Subcutaneous preadipocyte (primary cell): Measurements from ENCODE around the gene PDE4A. TPM values are rescaled to one million over a fixed set of nuclear protein-coding genes. Genes with fewer than 3 reads are reported as not detected.

Experiments used
- total RNA-seq: library from RNA; depleted of rRNA; stranded (reverse); fragments of >200 nt; gene quantifications from 2 replicates; pipeline ENCODE4 v1.2.3, GENCODE V29; 2012

PDE4A gene
- 5.1 and 6.1 TPM in 2 replicates for total RNA-seq

DNA sequence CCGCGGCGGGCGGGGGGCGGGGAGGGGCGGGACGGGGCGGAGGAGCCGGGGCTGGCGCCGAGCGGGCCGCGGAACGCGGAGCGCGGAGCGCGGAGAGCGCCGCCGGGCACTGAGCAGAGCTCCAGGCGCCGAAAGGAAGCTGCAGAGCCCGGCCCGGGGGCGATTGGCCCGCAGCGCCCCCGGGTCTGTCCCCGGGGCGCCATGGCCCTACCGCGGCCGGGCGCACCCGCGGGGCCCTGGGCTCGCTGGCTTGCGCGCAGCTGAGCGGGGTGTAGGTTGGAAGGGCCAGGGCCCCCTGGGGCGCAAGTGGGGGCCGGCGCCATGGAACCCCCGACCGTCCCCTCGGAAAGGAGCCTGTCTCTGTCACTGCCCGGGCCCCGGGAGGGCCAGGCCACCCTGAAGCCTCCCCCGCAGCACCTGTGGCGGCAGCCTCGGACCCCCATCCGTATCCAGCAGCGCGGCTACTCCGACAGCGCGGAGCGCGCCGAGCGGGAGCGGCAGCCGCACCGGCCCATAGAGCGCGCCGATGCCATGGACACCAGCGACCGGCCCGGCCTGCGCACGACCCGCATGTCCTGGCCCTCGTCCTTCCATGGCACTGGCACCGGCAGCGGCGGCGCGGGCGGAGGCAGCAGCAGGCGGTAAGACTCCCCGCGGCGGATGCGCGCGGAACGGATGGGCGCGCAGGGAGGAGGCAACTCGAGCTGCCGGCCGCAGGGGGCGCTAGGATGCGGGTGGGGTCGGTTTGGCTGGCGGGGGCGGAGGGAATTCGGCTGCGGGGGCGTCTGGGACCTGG is at the start of gene PDE4A:
Gene PDE4A (plus strand): TSS at position 95 of the 796 bp plus-strand sequence. CDS start 227 bp downstream, at position 322.

DNA sequence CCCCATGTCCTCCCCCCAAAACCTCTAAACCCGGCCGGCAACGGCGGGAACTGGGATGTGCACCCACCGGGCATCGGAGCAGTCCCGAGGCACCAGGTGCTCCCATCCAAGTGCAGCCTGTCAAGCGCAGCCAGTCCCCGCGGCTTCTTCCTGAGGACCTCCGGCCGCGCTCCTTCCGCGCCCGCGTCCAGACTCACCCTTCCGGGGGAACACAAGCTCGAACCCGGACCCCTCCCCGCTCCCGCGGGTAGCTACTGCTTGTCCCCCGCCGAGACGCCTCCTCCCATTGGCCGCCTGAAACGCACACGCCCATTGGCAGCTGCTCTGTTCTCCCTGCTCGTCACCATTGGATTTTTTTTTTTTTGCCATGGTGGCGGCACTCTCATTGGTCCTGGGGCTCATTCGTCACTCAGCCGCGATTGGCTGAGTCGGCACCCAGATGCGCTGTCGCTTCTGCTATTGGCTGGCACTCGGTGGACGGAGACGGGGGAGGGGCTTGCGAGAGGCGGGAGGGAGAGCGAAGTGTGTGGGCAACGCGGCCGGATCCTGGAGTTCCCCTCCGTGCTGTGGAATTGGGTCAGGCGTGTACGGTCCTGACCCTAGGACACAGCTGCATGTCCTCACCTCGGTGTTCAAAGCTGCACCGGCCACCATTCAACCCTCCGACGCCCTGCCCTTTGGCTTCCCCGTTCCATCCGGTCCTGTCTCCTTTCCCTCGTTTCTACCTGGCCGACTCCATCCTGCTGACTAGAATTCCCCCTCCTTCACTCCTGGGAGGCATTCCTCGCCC is 39.8 kb upstream of the PDE4A start, which contains the start of gene TYK2:
Gene TYK2 (minus strand): TSS at position 260 of the 790 bp plus-strand sequence. CDS start 2,166 bp downstream, outside the sequence.

DNA sequence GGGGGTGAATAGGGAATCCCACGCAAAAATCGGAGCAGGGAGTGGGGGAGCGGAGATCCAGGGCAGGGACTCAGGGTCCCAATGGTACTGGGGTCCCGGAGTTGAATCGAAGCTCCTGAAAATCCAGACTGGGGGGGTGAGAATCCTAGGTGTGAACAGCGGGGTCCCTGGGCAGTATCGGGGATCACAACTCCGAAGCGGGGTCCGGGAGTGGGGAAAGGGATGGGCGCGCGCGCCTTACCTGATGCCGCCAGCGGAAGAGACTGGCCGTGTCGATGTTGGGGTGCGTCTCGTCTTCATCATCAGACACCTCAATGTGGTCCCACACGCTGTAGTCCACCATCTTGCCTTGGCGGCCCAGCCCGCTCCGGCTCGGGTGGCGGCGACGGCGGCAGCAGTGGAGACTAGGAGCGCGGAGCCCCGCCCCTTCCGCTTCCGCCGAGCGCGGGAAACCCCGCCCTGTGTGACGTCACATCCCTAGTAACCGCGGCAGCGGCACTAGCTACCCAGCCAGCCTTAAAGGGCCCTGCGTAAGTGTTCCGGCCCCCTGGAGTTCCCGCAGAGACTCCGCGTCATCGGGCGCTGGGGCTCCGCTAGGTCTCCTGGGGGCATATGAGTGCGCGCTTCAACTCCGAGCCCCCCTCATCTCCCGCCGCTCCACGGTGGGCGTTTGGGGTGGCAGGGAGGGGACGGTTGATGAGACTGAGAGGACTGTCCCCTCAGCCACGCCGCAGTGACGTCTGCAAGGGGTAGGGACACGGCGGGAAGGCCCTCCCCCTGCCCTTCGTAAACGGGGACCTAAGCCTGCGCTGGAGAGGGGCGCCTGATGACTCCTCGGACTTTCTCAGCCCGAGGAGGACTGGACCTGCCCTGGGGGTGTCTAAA is 17.0 kb upstream of the PDE4A start, which contains the start of gene CDC37:
Gene CDC37 (minus strand): TSS at position 406 of the 885 bp plus-strand sequence. CDS start 63 bp downstream, at position 343.

DNA sequence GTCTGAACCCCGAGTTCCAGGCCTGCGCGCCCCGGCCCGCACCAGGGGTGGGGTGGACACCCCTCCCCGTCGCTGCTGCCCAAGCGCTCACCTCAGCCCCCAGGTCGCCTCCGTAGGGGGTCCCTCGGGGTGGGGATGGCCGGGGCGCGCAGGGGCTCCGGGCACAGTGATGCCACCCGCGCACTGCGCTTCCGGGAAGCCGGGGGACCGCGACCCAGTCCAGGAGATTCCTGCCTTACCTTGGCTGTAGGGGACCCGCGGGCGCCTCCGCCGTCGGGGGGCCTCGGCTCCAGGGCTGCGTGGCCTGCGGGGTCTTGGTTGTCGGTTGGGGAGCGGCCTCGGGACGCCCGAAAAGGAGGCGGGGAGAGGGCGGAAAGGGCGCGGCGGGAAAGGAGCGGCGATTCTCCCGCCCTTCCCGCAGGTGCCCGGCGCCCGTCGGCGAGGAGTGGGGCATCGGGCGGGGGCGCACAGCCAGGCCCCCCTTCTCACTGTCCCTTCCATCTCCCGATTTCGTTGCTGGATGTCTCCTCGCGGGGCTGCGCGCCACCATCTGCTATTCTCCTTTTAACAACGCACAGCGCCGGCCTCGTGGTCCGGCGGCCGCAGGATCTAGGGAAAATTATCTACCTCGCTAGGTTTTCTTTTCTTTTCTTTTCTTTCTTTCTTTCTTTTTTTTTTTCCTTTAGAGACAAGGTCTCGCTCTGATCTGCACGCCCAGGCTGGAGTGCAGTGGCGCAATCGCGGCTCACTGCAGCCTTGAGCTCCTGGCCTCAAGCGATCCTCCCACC is 82.9 kb downstream of the PDE4A start, which contains the start of gene KEAP1:
Gene KEAP1 (minus strand): TSS at position 355 of the 788 bp plus-strand sequence. CDS start 3,323 bp downstream, outside the sequence.

DNA sequence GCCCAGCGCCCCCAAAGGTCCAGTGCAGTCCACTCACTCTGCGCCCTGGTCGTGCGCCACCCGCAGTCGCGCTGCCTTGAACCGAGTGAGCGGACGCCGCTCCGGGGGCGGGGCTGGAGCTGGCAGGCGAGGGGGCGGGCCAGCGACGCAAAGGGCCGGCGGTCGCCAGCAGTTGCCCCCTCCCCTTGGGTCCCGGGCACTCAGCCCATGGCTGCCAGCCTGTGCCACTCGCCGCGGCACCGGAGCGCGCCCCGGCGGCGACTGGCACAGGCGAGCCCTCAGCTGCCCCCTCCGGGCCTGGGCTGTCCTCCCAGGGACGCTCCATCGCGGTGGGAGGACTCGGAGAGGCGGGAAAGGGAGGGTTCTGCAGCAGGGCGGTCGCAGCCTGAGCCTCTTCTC is 97.0 kb downstream of the PDE4A start, which contains the start of gene S1PR5:
Gene S1PR5 (minus strand): TSS at position 87 of the 399 bp plus-strand sequence. CDS start 2,436 bp downstream, outside the sequence.

Other genes starting within 250 kb of the PDE4A start
- gene DNMT1, start 225.6 kb upstream of the PDE4A start, total RNA-seq = 82.7 and 148 TPM in 2 replicates
- 37.5 and 56.1 TPM in 2 replicates for gene S1PR2, start 189.2 kb upstream of the PDE4A start, total RNA-seq
- 70.9 and 71.2 TPM in 2 replicates for gene MRPL4, start 168.3 kb upstream of the PDE4A start, total RNA-seq
- gene ICAM1, start 149.4 kb upstream of the PDE4A start, total RNA-seq = 4.4 and 5.3 TPM in 2 replicates
- 0.39 TPM in 1 of 2 replicates, not detected in the other for gene ICAM4, start 133.6 kb upstream of the PDE4A start, total RNA-seq
- under 0.01 and 0.20 TPM in 2 replicates for gene ICAM5, start 130.6 kb upstream of the PDE4A start, total RNA-seq
- 0.20 and 0.37 TPM in 2 replicates for gene ZGLP1, start 110.7 kb upstream of the PDE4A start, total RNA-seq
- 11.4 and 15.6 TPM in 2 replicates for gene FDX2, start 104.5 kb upstream of the PDE4A start, total RNA-seq
- gene RAVER1, start 87.0 kb upstream of the PDE4A start, total RNA-seq = 6.2 and 14.1 TPM in 2 replicates
- gene ICAM3, start 80.9 kb upstream of the PDE4A start, total RNA-seq = 8.4 and 11.4 TPM in 2 replicates
- gene TYK2, start 40.0 kb upstream of the PDE4A start, total RNA-seq = 63.9 and 75.5 TPM in 2 replicates
- 153 and 160 TPM in 2 replicates for gene CDC37, start 17.0 kb upstream of the PDE4A start, total RNA-seq
- 65.4 and 67.6 TPM in 2 replicates for gene KEAP1, start 82.8 kb downstream of the PDE4A start, total RNA-seq
- gene S1PR5, start 96.9 kb downstream of the PDE4A start, total RNA-seq = 0.20 and 0.37 TPM in 2 replicates
- 13.3 and 14.3 TPM in 2 replicates for gene ATG4D, start 123.4 kb downstream of the PDE4A start, total RNA-seq
- 8.8 and 10.8 TPM in 2 replicates for gene KRI1, start 145.5 kb downstream of the PDE4A start, total RNA-seq
- gene CDKN2D, start 148.4 kb downstream of the PDE4A start, total RNA-seq = 4.8 and 5.9 TPM in 2 replicates
- not detected in 2 replicates for gene AP1M2, start 166.8 kb downstream of the PDE4A start, total RNA-seq
- 10.4 and 13.6 TPM in 2 replicates for gene SLC44A2, start 205.0 kb downstream of the PDE4A start, total RNA-seq
- 133 and 210 TPM in 2 replicates for gene ILF3, start 233.8 kb downstream of the PDE4A start, total RNA-seq